SKM-1 treated with dmso at 0.1 percent for 144 hours (cell line): ENCODE results near the gene TGFB2.

Experiments
- DNase-seq: peaks from one replicate; lab custom pipeline; 2025; ENCODE audit not compliant: unreplicated experiment; lab: John Stamatoyannopoulos, UW

Gene TGFB2

GRCh38 chr1:218481116-218481775 is 136.1 kb downstream of the TGFB2 start:
- no peak for DNase-seq

- no peak for DNase-seq
Measured at GRCh38 chr1:218482683-218483082, 137.5 kb downstream of the TGFB2 start.

GRCh38 chr1:218485241-218485928 is 140.2 kb downstream of the TGFB2 start:
- no peak for DNase-seq

GRCh38 chr1:218488531-218488930 is 143.4 kb downstream of the TGFB2 start:
- DNase-seq, result no peak

GRCh38 chr1:218488986-218489385 is 143.8 kb downstream of the TGFB2 start:
- DNase-seq, result no peak

GRCh38 chr1:218490406-218490922 is 145.3 kb downstream of the TGFB2 start:
- DNase-seq, result no peak

GRCh38 chr1:218492874-218493273 is 147.7 kb downstream of the TGFB2 start:
- DNase-seq, result no peak

- DNase-seq, result no peak
Measured at GRCh38 chr1:218493986-218494385, 148.8 kb downstream of the TGFB2 start.
